GM12878 (cell line): ENCODE results near the gene SHROOM3. TPM values are rescaled to one million over a fixed set of nuclear protein-coding genes. Genes with fewer than 3 reads are reported as not detected.

ENCODE experiments used
- ATAC-seq: fragments of 200-7000 bp; cut with Tn5 transposase; 3 replicates; pipeline ENCODE4 v1.9.1; 2020; ENCODE audit warnings: mild to moderate bottlenecking, moderate library complexity
- BruUV-seq: library from RNA; stranded (reverse); fragments of 400-500 nt; replicated peaks from 2 replicates; lab custom pipeline; 2021; lab: Mats Ljungman, UMichigan
- CTCF ChIA-PET: fragments of 300-600 bp; sonication (Branson Sonifier 250); formaldehyde crosslinking; extraction: SDS; loops from one replicate; lab custom pipeline; 2021; ENCODE audit warnings: inconsistent platforms; lab: Yijun Ruan, JAX
- POLR2A ChIA-PET: fragments of 350-600 bp; formaldehyde crosslinking; extraction: SDS; loops from one replicate; lab custom pipeline; 2021; ENCODE audit warnings: inconsistent platforms; lab: Charles Lee
- RAD21 ChIA-PET: fragments of 300-600 bp; sonication (Branson Sonifier 250); formaldehyde crosslinking; loops from one replicate; lab custom pipeline; 2023; ENCODE audit warnings: antibody characterized with exemption; ENCODE audit not compliant: unreplicated experiment; lab: Charles Lee
- SMC1A ChIA-PET: fragments of 300-600 bp; sonication (Branson Sonifier 250); formaldehyde crosslinking; loops from one replicate; lab custom pipeline; 2023; ENCODE audit not compliant: unreplicated experiment, uncharacterized antibody; lab: Charles Lee
- DNase-seq: peaks from one replicate; pipeline ENCODE4 v3.0.0-alpha.2; 2011; ENCODE audit warnings: low read depth, low spot score
- FAIRE-seq: peaks from 3 replicates; lab custom pipeline; 2011; peaks lifted over from hg19 to GRCh38; lab: Jason Lieb, UNC
- H2AFZ ChIP-seq: 2 replicates; pipeline ENCODE4 v1.6.0; 2011; ENCODE audit warnings: low read depth, low read length, control low read depth; ENCODE audit not compliant: control insufficient read depth
- H3K27ac ChIP-seq: 2 replicates; pipeline ENCODE4 v1.5.1; 2011; ENCODE audit warnings: control low read depth; ENCODE audit not compliant: control insufficient read depth, insufficient read depth
- H3K27me3 ChIP-seq, 2 experiments: replicated peaks in 1 of 2; 2 replicates each; pipeline versions ENCODE4 v1.6.0 to v1.6.1; 2011; ENCODE audit warnings: low read length in 1 of 2; ENCODE audit not compliant: control insufficient read depth in 2 of 2, insufficient read depth in 2 of 2
- H3K36me3 ChIP-seq, 2 experiments: 2 replicates each; pipeline ENCODE4 v1.5.1; 2011; ENCODE audit warnings: low read length in 1 of 2; ENCODE audit not compliant: control insufficient read depth in 2 of 2, insufficient read depth in 2 of 2
- H3K4me1 ChIP-seq: 2 replicates; pipeline ENCODE4 v1.6.1; 2011; ENCODE audit warnings: mild to moderate bottlenecking, low read length, moderate library complexity, mixed read lengths; ENCODE audit not compliant: control insufficient read depth, insufficient read depth
- H3K4me2 ChIP-seq: 2 replicates; pipeline ENCODE4 v1.6.0; 2011; ENCODE audit warnings: control low read depth; ENCODE audit not compliant: control insufficient read depth, insufficient read depth
- H3K4me3 ChIP-seq: fragments of 200-600 bp; sonication (generic); 2 replicates; pipeline ENCODE4 v1.5.1; 2016
- H3K79me2 ChIP-seq: 2 replicates; pipeline ENCODE4 v1.6.0; 2011; ENCODE audit warnings: low read length; ENCODE audit not compliant: control insufficient read depth, insufficient read depth
- H3K9ac ChIP-seq: 2 replicates; pipeline ENCODE4 v1.8.0; 2011; ENCODE audit warnings: low read length, control low read depth, mixed read lengths; ENCODE audit not compliant: control insufficient read depth, insufficient read depth
- H3K9me3 ChIP-seq: replicated peaks from 3 replicates; pipeline ENCODE4 v1.5.1; 2011; ENCODE audit warnings: mild to moderate bottlenecking, low read length; ENCODE audit not compliant: control insufficient read depth, insufficient read depth
- H4K20me1 ChIP-seq: 2 replicates; pipeline ENCODE4 v1.6.0; 2011; ENCODE audit not compliant: control insufficient read depth, insufficient read depth
- ATF2 ChIP-seq: IDR thresholded peaks from 2 replicates; pipeline ENCODE4 v1.6.1; 2012; ENCODE audit warnings: low read length, inconsistent platforms
- BCLAF1 ChIP-seq: fragments of 450-650 bp; IDR thresholded peaks from 2 replicates; pipeline ENCODE4 v1.6.1; 2017; ENCODE audit warnings: antibody characterized with exemption, mild to moderate bottlenecking, moderate library complexity
- CBX5 ChIP-seq: sonication (generic); IDR thresholded peaks from 2 replicates; pipeline ENCODE4 v1.6.1; 2016; ENCODE audit warnings: low read depth, moderate library complexity, mild to moderate bottlenecking, inconsistent platforms
- EGR1 ChIP-seq, 2 experiments: IDR thresholded peaks; 1 replicate in 1 of 2; 2 replicates in 1 of 2; pipeline ENCODE4 v1.6.1; 2011 to 2012; ENCODE audit warnings: low read depth in 2 of 2, low read length in 2 of 2, borderline replicate concordance in 1 of 2, mild to moderate bottlenecking in 1 of 2, moderate library complexity in 1 of 2
- HDAC2 ChIP-seq: fragments of 200-600 bp; sonication (generic); IDR thresholded peaks from 2 replicates; pipeline ENCODE4 v1.6.1; 2017
- NFIC ChIP-seq: IDR thresholded peaks from 2 replicates; pipeline ENCODE4 v1.6.1; 2012; ENCODE audit warnings: low read depth, mild to moderate bottlenecking, inconsistent platforms, low read length, moderate library complexity
- POLR2A ChIP-seq: IDR thresholded peaks from 2 replicates; pipeline ENCODE4 v1.6.1; 2011; ENCODE audit warnings: low read depth, mild to moderate bottlenecking, low read length
- PRDM15 ChIP-seq: fragments of 450-650 bp; formaldehyde crosslinking; IDR thresholded peaks from 2 replicates; pipeline ENCODE4 v1.4.0; 2020; ENCODE audit warnings: mild to moderate bottlenecking, moderate library complexity
- SPI1 ChIP-seq: IDR thresholded peaks from 2 replicates; pipeline ENCODE4 v1.6.1; 2011; ENCODE audit warnings: low read depth, mild to moderate bottlenecking, low read length, moderate library complexity, borderline replicate concordance; ENCODE audit not compliant: insufficient read depth
- YBX1 ChIP-seq: fragments of 450-650 bp; IDR thresholded peaks from 2 replicates; pipeline ENCODE4 v1.6.1; 2016; ENCODE audit warnings: antibody characterized with exemption
- WGBS: methylation state at CpG from one replicate; pipeline ENCODE4 v1.1.6; 2016; ENCODE audit warnings: low lambda C conversion rate; ENCODE audit not compliant: insufficient replicate concordance, insufficient coverage; ENCODE audit errors: missing lambda C conversion rate; 5-methylcytosine and 5-hydroxymethylcytosine counted together
- in situ Hi-C: fragments of 300-500 bp; cut with MboI; formaldehyde crosslinking; loops from 9 replicates; pipeline ENCODE4 v1.14.3; 2018; ENCODE audit warnings: mixed read lengths
- intact Hi-C: fragments of 100-400 bp; cut with micrococcal nuclease; formaldehyde crosslinking; loops from one replicate; pipeline ENCODE4 v1.14.2; 2022; ENCODE audit not compliant: unreplicated experiment
- polyA plus RNA-seq, 11 experiments: library from polyadenylated mRNA; depleted of rRNA in 4 of 11; unstranded in 6 of 11; stranded (reverse) in 5 of 11; fragments of >200 nt; fragmentation: Nextera tagmentation in 4 of 11; fragmentation: Illumina TruSeq in 1 of 11; extraction: Ambion mirVana in 4 of 11; extraction: Trizol in 1 of 11; gene quantifications; 1 replicate in 1 of 11; 2 replicates in 10 of 11; pipeline versions ENCODE4 v1.2.1 to v1.2.3, GENCODE V29; 2011 to 2016; ENCODE audit warnings: inconsistent platforms in 2 of 11, missing spikeins in 2 of 11, low read depth in 1 of 11
- total RNA-seq, 4 experiments: library from RNA; depleted of rRNA in 3 of 4; stranded (reverse); fragments of >200 nt in 3 of 4; fragmentation: Illumina TruSeq in 1 of 4; extraction: Trizol in 1 of 4; gene quantifications; 2 replicates each; pipeline versions ENCODE4 v1.2.1 to v1.2.3, GENCODE V29; 2013 to 2021
- TF ChIP-seq, protein P1 (sequence below): IDR thresholded peaks from 2 replicates; pipeline ENCODE4 v1.6.1; 2011; ENCODE audit warnings: low read depth, mild to moderate bottlenecking, low read length, moderate library complexity, borderline replicate concordance; ENCODE audit errors: extremely low read depth
- TF ChIP-seq, protein P2 (sequence below): fragments of 450-650 bp; IDR thresholded peaks from 2 replicates; pipeline ENCODE4 v1.6.1; 2017; ENCODE audit warnings: mild to moderate bottlenecking

SHROOM3 gene
- total and polyA plus RNA-seq, 10 of the 15 experiments (the other 5 are each of a cell fraction or from before 2014, with no cell fraction given), result under 0.01 to 0.29 (median 0.08) TPM; not detected in 1

DNA sequence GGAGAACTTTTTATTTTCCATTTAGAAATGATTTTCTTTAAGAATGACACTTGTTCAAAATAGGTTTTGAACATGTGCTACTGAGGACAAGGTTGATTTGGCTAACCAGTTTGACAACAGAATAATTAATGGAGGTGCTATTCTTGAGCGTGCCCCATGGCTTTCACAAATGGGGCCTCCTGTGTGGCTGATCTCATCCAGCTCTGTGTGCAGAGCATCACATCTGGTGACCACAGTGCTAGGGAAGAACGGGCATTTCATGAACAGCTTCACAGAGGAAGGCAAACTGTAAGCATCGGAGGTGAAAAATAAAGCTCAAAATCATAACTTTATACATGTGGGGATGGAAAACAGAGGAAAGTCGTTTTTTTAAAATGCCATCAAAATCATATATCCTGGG is 314.3 kb downstream of the SHROOM3 start:
- Histone ChIP-seq H3K27me3 (peaks cover 0 to 2% of the 10 kb centered on the region in 2 experiments; a peak in 2 of 4 replicates), H3K4me2 (no peak overlapping the region), H4K20me1 (no peaks in the 10 kb centered on the region), H3K9me3 (no peaks in the 10 kb centered on the region; the same call in 2 of the 3 replicates), H3K4me1 (no peaks in the 10 kb centered on the region), H3K4me3 (no peak overlapping the region), H2AFZ (no peak overlapping the region), H3K79me2 (no peaks in the 10 kb centered on the region), H3K27ac (no peak overlapping the region), H3K36me3 (no peaks in the 10 kb centered on the region), H3K9ac (no peak overlapping the region)
- intact Hi-C loops (loop anchor here (10.0 kb wide), 1 partner anchor 565 kb away; no protein-coding TSS in a partner anchor), in situ Hi-C loops (no loop called here)
- SMC1A ChIA-PET, result no interaction called here
- 50% methylated on average over 4 of the region's 4 CpGs for WGBS
- FAIRE-seq (no peak), ATAC-seq (no peak), DNase-seq (no peak)
- no peak for TF ChIP-seq ATF2
- no peak for TF ChIP-seq CBX5
- TF ChIP-seq NFIC, result no peak
- no peak for TF ChIP-seq YBX1
- TF ChIP-seq BCLAF1, result no peak
- TF ChIP-seq, protein P1, sequence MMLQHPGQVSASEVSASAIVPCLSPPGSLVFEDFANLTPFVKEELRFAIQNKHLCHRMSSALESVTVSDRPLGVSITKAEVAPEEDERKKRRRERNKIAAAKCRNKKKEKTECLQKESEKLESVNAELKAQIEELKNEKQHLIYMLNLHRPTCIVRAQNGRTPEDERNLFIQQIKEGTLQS, result no peak
- no peak for TF ChIP-seq HDAC2
- no peak for TF ChIP-seq EGR1 (IDR thresholded peaks at IDR 0.05; ENCODE audit: borderline replicate concordance in 1 of 2, low read depth in 2 of 2, low read length in 2 of 2)
- TF ChIP-seq, protein P2, sequence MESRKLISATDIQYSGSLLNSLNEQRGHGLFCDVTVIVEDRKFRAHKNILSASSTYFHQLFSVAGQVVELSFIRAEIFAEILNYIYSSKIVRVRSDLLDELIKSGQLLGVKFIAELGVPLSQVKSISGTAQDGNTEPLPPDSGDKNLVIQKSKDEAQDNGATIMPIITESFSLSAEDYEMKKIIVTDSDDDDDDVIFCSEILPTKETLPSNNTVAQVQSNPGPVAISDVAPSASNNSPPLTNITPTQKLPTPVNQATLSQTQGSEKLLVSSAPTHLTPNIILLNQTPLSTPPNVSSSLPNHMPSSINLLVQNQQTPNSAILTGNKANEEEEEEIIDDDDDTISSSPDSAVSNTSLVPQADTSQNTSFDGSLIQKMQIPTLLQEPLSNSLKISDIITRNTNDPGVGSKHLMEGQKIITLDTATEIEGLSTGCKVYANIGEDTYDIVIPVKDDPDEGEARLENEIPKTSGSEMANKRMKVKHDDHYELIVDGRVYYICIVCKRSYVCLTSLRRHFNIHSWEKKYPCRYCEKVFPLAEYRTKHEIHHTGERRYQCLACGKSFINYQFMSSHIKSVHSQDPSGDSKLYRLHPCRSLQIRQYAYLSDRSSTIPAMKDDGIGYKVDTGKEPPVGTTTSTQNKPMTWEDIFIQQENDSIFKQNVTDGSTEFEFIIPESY, result no peak
- no peak for TF ChIP-seq PRDM15 (CRISPR knock-in tag)
- no peak for TF ChIP-seq SPI1
- TF ChIP-seq POLR2A, result no peak
- POLR2A ChIA-PET, result no interaction called here
- BruUV-seq, result no TSS peak
- CTCF ChIA-PET, result interaction anchor here (1.1 to 1.2 kb wide), 2 partner anchors 8 to 569 kb away, joined by 4 read pairs; no protein-coding TSS in a partner anchor
- RAD21 ChIA-PET, result no interaction called here
